ENCODE data around the gene BTBD9. TPM values are rescaled to one million over a fixed set of nuclear protein-coding genes. Genes with fewer than 3 reads are reported as not detected.
A peak's percentile ranks its signal among the peaks of the same experiment; 100 is the strongest.

The BTBD9 gene
- total RNA-seq, 3 donors from 2014 or later, result 12.8 to 25.5 (median 19.0) TPM

DNA sequence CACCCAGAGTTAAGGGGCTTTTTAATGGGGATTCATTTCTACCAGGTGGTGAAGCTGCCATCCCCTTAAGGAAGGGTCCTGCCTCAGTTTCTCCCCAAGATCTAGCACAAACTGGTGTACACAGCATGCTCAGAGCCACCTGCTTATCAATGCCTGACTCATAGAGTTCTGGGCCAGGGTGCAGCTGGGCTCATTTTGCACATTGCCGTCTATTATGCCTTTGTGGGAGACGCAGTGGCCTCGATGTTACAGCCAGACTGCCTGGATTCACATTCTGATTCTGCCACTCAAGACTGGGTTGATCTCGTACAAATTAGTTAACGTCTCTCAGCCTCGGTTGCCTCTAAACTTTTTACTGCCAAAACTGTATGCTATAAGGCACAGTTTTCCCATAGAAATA, 454.5 kb downstream of the BTBD9 start:
- Histone ChIP-seq H3K27ac (no peak overlapping the region), H3K4me3 (no peak overlapping the region), H3K9me3 (no peaks in the 10 kb centered on the region), H3K36me3 (no peaks in the 10 kb centered on the region), H3K4me1 (no peaks in the 10 kb centered on the region), H3K27me3 (no peaks in the 10 kb centered on the region)
- TF ChIP-seq, protein P1, sequence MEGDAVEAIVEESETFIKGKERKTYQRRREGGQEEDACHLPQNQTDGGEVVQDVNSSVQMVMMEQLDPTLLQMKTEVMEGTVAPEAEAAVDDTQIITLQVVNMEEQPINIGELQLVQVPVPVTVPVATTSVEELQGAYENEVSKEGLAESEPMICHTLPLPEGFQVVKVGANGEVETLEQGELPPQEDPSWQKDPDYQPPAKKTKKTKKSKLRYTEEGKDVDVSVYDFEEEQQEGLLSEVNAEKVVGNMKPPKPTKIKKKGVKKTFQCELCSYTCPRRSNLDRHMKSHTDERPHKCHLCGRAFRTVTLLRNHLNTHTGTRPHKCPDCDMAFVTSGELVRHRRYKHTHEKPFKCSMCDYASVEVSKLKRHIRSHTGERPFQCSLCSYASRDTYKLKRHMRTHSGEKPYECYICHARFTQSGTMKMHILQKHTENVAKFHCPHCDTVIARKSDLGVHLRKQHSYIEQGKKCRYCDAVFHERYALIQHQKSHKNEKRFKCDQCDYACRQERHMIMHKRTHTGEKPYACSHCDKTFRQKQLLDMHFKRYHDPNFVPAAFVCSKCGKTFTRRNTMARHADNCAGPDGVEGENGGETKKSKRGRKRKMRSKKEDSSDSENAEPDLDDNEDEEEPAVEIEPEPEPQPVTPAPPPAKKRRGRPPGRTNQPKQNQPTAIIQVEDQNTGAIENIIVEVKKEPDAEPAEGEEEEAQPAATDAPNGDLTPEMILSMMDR (IDR thresholded peaks at IDR 0.05), result no peak
- TF ChIP-seq POLR2A (IDR thresholded peaks at IDR 0.05) (no peak), POLR2AphosphoS5 (IDR thresholded peaks at IDR 0.05) (no peak)
- intact Hi-C loops (cut with DNase I; ENCODE audit: low total_unique reads), result no loop called here
- peak in 1 of 2 donors; percentile 20 for DNase-seq (ENCODE audit: low spot score in 2 of 2)

DNA sequence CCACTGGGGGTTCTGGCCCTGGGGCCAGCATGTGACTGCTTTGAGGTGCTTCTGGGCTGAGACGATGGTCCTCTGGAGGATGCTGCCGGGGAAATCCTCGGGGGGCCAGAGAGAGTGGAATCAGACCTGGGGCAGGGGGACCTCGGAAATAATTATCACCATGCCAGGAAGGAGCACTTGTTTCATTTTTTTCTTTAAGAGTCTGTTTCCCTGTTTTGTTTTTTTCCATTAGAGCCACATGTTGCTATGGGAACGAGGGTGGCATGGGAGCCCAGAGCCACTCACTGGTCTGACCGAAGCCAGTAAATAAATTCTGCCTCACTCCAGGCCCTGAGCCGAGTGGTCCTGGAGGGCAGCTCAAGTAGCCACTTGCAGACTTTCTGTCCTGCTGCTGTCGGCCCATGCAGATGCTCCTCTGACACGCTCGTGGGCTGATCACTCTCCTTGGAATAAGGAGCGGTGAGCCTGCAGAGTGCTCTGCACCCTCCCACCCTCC, 455.1 kb downstream of the BTBD9 start:
- intact Hi-C loops (cut with DNase I; ENCODE audit: low total_unique reads), result no loop called here
- no peak for TF ChIP-seq POLR2A (IDR thresholded peaks at IDR 0.05)
- TF ChIP-seq, protein P1 (IDR thresholded peaks at IDR 0.05), result no peak
- no peak for TF ChIP-seq POLR2AphosphoS5 (IDR thresholded peaks at IDR 0.05)
- Histone ChIP-seq H3K27ac (no peak overlapping the region), H3K27me3 (no peaks in the 10 kb centered on the region), H3K4me3 (no peak overlapping the region), H3K36me3 (no peaks in the 10 kb centered on the region), H3K4me1 (no peaks in the 10 kb centered on the region), H3K9me3 (no peaks in the 10 kb centered on the region)
- peak in 1 of 2 donors; percentile 27 for DNase-seq (ENCODE audit: low spot score in 2 of 2)

DNA sequence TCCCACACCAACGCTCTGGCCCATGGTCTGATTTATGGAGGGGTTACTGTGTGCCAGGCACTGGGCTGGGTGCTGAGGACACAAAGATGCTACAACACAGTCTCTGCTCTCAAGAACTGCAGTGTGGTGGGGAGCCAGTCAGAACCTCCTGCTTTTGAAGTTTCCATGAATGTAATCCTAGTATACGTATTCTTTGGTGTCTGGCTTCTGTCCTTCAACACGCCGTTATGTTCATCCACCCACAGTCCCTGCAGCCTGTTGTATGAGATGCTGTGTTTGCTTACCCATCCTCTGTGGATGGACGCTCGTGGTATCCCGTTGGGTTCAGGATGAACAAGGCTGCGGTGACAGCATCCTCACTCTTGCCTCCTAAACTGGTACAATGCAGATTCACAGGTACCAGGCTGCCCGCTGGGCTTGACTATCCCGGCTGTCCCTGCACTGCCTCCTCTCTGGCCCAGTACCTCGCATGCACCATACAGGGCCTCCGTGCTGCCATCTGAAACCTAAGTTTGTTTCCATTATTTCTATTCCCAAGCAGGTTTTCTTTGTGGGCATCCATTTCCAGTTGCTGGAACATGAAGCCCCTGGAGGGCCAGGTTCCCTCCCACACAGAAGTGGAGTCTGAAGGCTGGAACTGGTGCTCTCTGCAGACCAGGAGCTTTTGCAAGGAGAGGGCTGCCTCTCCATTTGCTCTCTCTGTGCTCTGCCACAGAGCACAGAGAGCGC, 455.7 kb downstream of the BTBD9 start:
- no peaks in the 10 kb centered on the region for H3K36me3 ChIP-seq
- intact Hi-C loops (cut with DNase I; ENCODE audit: low total_unique reads), result no loop called here
- H3K9me3 ChIP-seq, result no peaks in the 10 kb centered on the region
- H3K4me3 ChIP-seq, result no peak overlapping the region
- peak in 1 of 2 donors; percentile 27 for DNase-seq (ENCODE audit: low spot score in 2 of 2)
- H3K27me3 ChIP-seq, result no peaks in the 10 kb centered on the region
- no peak overlapping the region for H3K27ac ChIP-seq
- H3K4me1 ChIP-seq, result no peaks in the 10 kb centered on the region
- no peak for TF ChIP-seq POLR2AphosphoS5 (IDR thresholded peaks at IDR 0.05)
- no peak for TF ChIP-seq POLR2A (IDR thresholded peaks at IDR 0.05)

DNA sequence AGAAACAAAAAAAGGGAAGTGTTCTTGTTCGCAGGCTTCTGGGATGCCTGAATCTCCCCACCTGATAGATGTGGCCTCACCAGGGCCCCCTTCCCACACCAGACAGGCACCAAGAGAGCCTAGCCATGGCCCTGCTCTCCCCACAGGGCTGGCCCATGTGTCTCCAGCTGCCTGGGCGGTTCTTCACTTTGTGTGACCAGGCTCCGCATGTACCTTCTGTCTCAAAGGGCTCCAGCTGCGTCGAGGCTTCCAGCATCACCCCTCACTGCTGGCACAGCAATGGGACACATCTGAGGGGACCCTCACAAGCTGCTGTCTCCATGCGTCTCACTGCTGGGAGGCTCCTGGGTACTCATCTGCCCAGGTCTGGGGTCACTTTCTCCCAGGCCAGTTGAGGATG, 457.3 kb downstream of the BTBD9 start:
- Histone ChIP-seq H3K4me1 (no peaks in the 10 kb centered on the region), H3K27ac (no peak overlapping the region), H3K36me3 (no peaks in the 10 kb centered on the region), H3K27me3 (no peaks in the 10 kb centered on the region), H3K4me3 (no peak overlapping the region), H3K9me3 (no peaks in the 10 kb centered on the region)
- peak in 1 of 2 donors; percentile 28 for DNase-seq (ENCODE audit: low spot score in 2 of 2)
- intact Hi-C loops (cut with DNase I; ENCODE audit: low total_unique reads), result no loop called here
- no peak for TF ChIP-seq POLR2AphosphoS5 (IDR thresholded peaks at IDR 0.05)
- TF ChIP-seq, protein P1 (IDR thresholded peaks at IDR 0.05), result no peak
- no peak for TF ChIP-seq POLR2A (IDR thresholded peaks at IDR 0.05)

DNA sequence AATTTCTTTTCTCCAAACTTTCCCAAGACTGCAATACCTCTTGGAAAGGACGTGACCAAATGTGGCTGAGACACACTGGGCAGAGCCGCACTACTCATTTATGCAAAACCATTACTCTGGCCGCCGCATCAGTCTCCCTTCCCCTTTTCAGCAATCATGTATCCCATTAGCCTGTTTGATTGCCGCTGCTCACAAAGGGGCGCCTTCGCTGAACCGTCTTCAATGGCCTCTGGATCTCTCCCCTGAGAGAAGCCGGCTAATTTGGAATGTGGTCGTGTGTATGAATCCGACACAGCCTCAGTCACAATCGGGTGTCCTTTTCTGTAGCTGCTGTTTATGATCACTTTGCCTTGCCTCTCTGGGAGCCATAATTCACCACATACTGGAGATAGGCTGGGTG, 459.1 kb downstream of the BTBD9 start:
- TF ChIP-seq POLR2A (IDR thresholded peaks at IDR 0.05), result no peak
- TF ChIP-seq, protein P1 (IDR thresholded peaks at IDR 0.05), result no peak
- no peak for TF ChIP-seq POLR2AphosphoS5 (IDR thresholded peaks at IDR 0.05)
- peak in 1 of 2 donors; percentile 20 for DNase-seq (ENCODE audit: low spot score in 2 of 2)
- intact Hi-C loops (cut with DNase I; ENCODE audit: low total_unique reads), result no loop called here

More for the DNA sequence above, 459.1 kb downstream of the BTBD9 start:
- H3K36me3 ChIP-seq, result no peaks in the 10 kb centered on the region
- no peaks in the 10 kb centered on the region for H3K4me1 ChIP-seq
- no peaks in the 10 kb centered on the region for H3K27me3 ChIP-seq
- H3K9me3 ChIP-seq, result no peaks in the 10 kb centered on the region
- no peak overlapping the region for H3K27ac ChIP-seq
- H3K4me3 ChIP-seq, result no peak overlapping the region
